Activated CD8-positive, alpha-beta memory T cell treated with anti-CD3 and anti-CD28 coated beads, Interleukin-2, amount 50 U/mL, for 1 hour (primary cell): ENCODE measurements around the gene ZFP57.
A peak's percentile ranks its signal among the peaks of the same experiment; 100 is the strongest.

Source experiments
- DNase-seq: peaks from one replicate; pipeline ENCODE4 v3.0.0-alpha.2; 2020; ENCODE audit errors: extremely low read depth

ZFP57 gene

GRCh38 chr6:29680904-29681303 is at the start of gene ZFP57:
Gene ZFP57 (minus strand): TSS chr6:29681152. CDS start chr6:29677003, 4,149 bp downstream.
- DNase-seq: no peak

GRCh38 chr6:29730575-29731126 is 49.7 kb upstream of the ZFP57 start:
- no peak for DNase-seq

GRCh38 chr6:29729774-29730328 is 48.9 kb upstream of the ZFP57 start:
- no peak for DNase-seq

- DNase-seq: no peak
These were observed 47.9 kb upstream of the ZFP57 start for GRCh38 chr6:29728875-29729270.

- no peak for DNase-seq
These were observed 47.4 kb upstream of the ZFP57 start for GRCh38 chr6:29728173-29728874.

- DNase-seq: no peak
These were observed 46.7 kb upstream of the ZFP57 start for GRCh38 chr6:29727637-29728036.

- DNase-seq: no peak
These were observed 45.7 kb upstream of the ZFP57 start for GRCh38 chr6:29726571-29727194.

- no peak for DNase-seq
These were observed 45.0 kb upstream of the ZFP57 start for GRCh38 chr6:29726001-29726400.

GRCh38 chr6:29724937-29725869 is 44.3 kb upstream of the ZFP57 start:
- no peak for DNase-seq

- no peak for DNase-seq
These were observed 43.0 kb upstream of the ZFP57 start for GRCh38 chr6:29723666-29724588.

GRCh38 chr6:29723262-29723665 is 42.3 kb upstream of the ZFP57 start, which contains the start of gene HLA-F:
Gene HLA-F (plus strand): TSS chr6:29723434. CDS start chr6:29723464, 30 bp downstream.
- peak; percentile 68 for DNase-seq

GRCh38 chr6:29720863-29721262 is 39.9 kb upstream of the ZFP57 start:
- DNase-seq: no peak

GRCh38 chr6:29710281-29710941 is 29.5 kb upstream of the ZFP57 start:
- no peak for DNase-seq

GRCh38 chr6:29709188-29709587 is 28.2 kb upstream of the ZFP57 start:
- DNase-seq: no peak

GRCh38 chr6:29708432-29709179 is 27.7 kb upstream of the ZFP57 start:
- no peak for DNase-seq

GRCh38 chr6:29705389-29706231 is 24.7 kb upstream of the ZFP57 start:
- no peak for DNase-seq

- peak; percentile 49 for DNase-seq
These were observed 21.7 kb upstream of the ZFP57 start for GRCh38 chr6:29702519-29703103.
